ENCODE measurements around the gene MT1G. TPM values are rescaled to one million over a fixed set of nuclear protein-coding genes. Genes with fewer than 3 reads are reported as not detected.

MT1G gene
- polyA plus RNA-seq, 1 donor (not counting 4 experiments of a cell fraction or from before 2014, with no cell fraction given) = 9.8 TPM

- Histone ChIP-seq H3K9me1 (ENCODE audit: control insufficient read depth, extremely low read depth, insufficient read depth, low read length) (no peaks in the 10 kb centered on the region), H3K4me2 (ENCODE audit: control insufficient read depth, extremely low read depth, insufficient read depth, low read depth, low read length) (no peak overlapping the region), H3K27ac (ENCODE audit: control insufficient read depth, insufficient read depth, low read length) (no peak overlapping the region), H2AFZ (ENCODE audit: control insufficient read depth, low read length) (no peak overlapping the region), H3K4me3 (ENCODE audit: control insufficient read depth in 2 of 3, extremely low read depth in 1 of 3, insufficient read depth in 2 of 3, low read depth in 1 of 3, low read length in 3 of 3) (no peak overlapping the region), H3K36me3 (ENCODE audit: control insufficient read depth in 2 of 2, extremely low read depth in 1 of 2, insufficient read depth in 2 of 2, low read length in 2 of 2) (peaks cover 0 to 3% of the 10 kb centered on the region in 2 experiments), H3K9ac (ENCODE audit: control insufficient read depth, extremely low read depth, insufficient read depth, low read length) (no peak overlapping the region), H3K4me1 (ENCODE audit: control insufficient read depth, extremely low read depth, insufficient read depth, low read length) (peaks cover 39% of the 10 kb centered on the region), H3K9me3 (ENCODE audit: control insufficient read depth, low read depth, low read length) (peaks cover 1% of the 10 kb centered on the region), H3K27me3 (ENCODE audit: control insufficient read depth, extremely low read depth, insufficient read depth, low read length) (no peaks in the 10 kb centered on the region), H3K79me2 (ENCODE audit: control insufficient read depth, insufficient read depth, low read length) (no peaks in the 10 kb centered on the region), H4K20me1 (ENCODE audit: control insufficient read depth, extremely low read depth, insufficient read depth, low read length) (no peaks in the 10 kb centered on the region)
- TF ChIP-seq EZH2 (IDR thresholded peaks at IDR 0.05; ENCODE audit: low read length) = no peak
- no peak for TF ChIP-seq CTCF (optimal IDR thresholded peaks at IDR 0.05 in 1 of 3, IDR thresholded peaks at IDR 0.05 in 1 of 3, conservative IDR thresholded peaks at IDR 0.05 in 1 of 3; ENCODE audit: extremely low read depth in 1 of 3, insufficient read depth in 2 of 3, low read length in 3 of 3)
- DNase-seq (ENCODE audit: low read depth, low spot score) = no peak
- FAIRE-seq = no peak
- dilution Hi-C loops (cut with MboI; ENCODE audit: extremely low pct_ligation_motif_present, low sequenced_read_pairs) = no loop called here
Observed at GRCh38 chr16:56688762-56689161, 20.9 kb upstream of the MT1G start.

GRCh38 chr16:56686758-56687157 lies 18.9 kb upstream of the MT1G start:
- Histone ChIP-seq H3K9me1 (ENCODE audit: control insufficient read depth, extremely low read depth, insufficient read depth, low read length) (no peaks in the 10 kb centered on the region), H3K27me3 (ENCODE audit: control insufficient read depth, extremely low read depth, insufficient read depth, low read length) (no peaks in the 10 kb centered on the region), H3K4me1 (ENCODE audit: control insufficient read depth, extremely low read depth, insufficient read depth, low read length) (peaks cover 43% of the 10 kb centered on the region), H3K9ac (ENCODE audit: control insufficient read depth, extremely low read depth, insufficient read depth, low read length) (no peak overlapping the region), H3K4me2 (ENCODE audit: control insufficient read depth, extremely low read depth, insufficient read depth, low read depth, low read length) (no peak overlapping the region), H3K9me3 (ENCODE audit: control insufficient read depth, low read depth, low read length) (peaks cover 1% of the 10 kb centered on the region), H2AFZ (ENCODE audit: control insufficient read depth, low read length) (no peak overlapping the region), H3K79me2 (ENCODE audit: control insufficient read depth, insufficient read depth, low read length) (peaks cover 4% of the 10 kb centered on the region), H3K27ac (ENCODE audit: control insufficient read depth, insufficient read depth, low read length) (no peak overlapping the region), H3K36me3 (ENCODE audit: control insufficient read depth in 2 of 2, extremely low read depth in 1 of 2, insufficient read depth in 2 of 2, low read length in 2 of 2) (peaks cover 0 to 3% of the 10 kb centered on the region in 2 experiments), H4K20me1 (ENCODE audit: control insufficient read depth, extremely low read depth, insufficient read depth, low read length) (no peaks in the 10 kb centered on the region), H3K4me3 (ENCODE audit: control insufficient read depth in 2 of 3, extremely low read depth in 1 of 3, insufficient read depth in 2 of 3, low read depth in 1 of 3, low read length in 3 of 3) (no peak overlapping the region)
- TF ChIP-seq CTCF (optimal IDR thresholded peaks at IDR 0.05 in 1 of 3, IDR thresholded peaks at IDR 0.05 in 1 of 3, conservative IDR thresholded peaks at IDR 0.05 in 1 of 3; ENCODE audit: extremely low read depth in 1 of 3, insufficient read depth in 2 of 3, low read length in 3 of 3) (no peak), EZH2 (IDR thresholded peaks at IDR 0.05; ENCODE audit: low read length) (no peak)
- FAIRE-seq (no peak), DNase-seq (ENCODE audit: low read depth, low spot score) (no peak)
- dilution Hi-C loops (cut with MboI; ENCODE audit: extremely low pct_ligation_motif_present, low sequenced_read_pairs) = no loop called here
